GM10266 (cell line): ENCODE measurements around the gene TSPAN15.

Experiments
- DNase-seq: peaks from one replicate; pipeline ENCODE4 v3.0.0; 2012; ENCODE audit errors: extremely low spot score
- TF ChIP-seq, protein P1 (sequence below): IDR thresholded peaks from 2 replicates; pipeline ENCODE4 v1.5.1; 2012; ENCODE audit warnings: mild to moderate bottlenecking, low read depth; ENCODE audit not compliant: control insufficient read depth, insufficient read depth; ENCODE audit errors: missing control alignments

Gene TSPAN15

GRCh38 chr10:69451209-69451783, at the start of gene TSPAN15:
Gene TSPAN15 (plus strand): TSS chr10:69451465. CDS start chr10:69451595, 130 bp downstream.
- TF ChIP-seq, protein P1, sequence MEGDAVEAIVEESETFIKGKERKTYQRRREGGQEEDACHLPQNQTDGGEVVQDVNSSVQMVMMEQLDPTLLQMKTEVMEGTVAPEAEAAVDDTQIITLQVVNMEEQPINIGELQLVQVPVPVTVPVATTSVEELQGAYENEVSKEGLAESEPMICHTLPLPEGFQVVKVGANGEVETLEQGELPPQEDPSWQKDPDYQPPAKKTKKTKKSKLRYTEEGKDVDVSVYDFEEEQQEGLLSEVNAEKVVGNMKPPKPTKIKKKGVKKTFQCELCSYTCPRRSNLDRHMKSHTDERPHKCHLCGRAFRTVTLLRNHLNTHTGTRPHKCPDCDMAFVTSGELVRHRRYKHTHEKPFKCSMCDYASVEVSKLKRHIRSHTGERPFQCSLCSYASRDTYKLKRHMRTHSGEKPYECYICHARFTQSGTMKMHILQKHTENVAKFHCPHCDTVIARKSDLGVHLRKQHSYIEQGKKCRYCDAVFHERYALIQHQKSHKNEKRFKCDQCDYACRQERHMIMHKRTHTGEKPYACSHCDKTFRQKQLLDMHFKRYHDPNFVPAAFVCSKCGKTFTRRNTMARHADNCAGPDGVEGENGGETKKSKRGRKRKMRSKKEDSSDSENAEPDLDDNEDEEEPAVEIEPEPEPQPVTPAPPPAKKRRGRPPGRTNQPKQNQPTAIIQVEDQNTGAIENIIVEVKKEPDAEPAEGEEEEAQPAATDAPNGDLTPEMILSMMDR, result no peak
- DNase-seq, result peak; percentile 89

- TF ChIP-seq, protein P1, result no peak
- DNase-seq, result no peak
These were observed 48.9 kb upstream of the TSPAN15 start for GRCh38 chr10:69402386-69402785.

GRCh38 chr10:69403066-69403465, 48.2 kb upstream of the TSPAN15 start:
- TF ChIP-seq, protein P1, result no peak
- DNase-seq, result no peak

DNA sequence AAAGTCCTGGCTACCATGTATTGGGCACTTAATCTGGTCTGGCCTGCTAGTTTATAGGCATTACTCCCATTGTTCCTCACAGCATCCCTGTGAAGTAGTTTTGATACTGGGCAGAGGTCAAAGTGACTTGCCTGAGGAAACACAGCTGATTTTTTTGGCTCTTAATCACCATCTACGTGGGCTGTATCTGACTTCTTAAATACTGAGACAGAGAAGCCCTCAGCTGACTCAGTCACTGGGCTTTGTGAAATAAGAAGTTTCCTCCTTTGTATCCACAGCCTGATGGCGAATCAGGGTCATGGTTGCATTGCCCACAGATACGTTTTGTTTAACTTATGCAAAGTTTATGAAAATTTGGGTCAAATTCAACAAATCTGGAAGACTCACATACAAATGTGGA, 47.7 kb upstream of the TSPAN15 start:
- no peak for DNase-seq
- TF ChIP-seq, protein P1, result no peak

DNA sequence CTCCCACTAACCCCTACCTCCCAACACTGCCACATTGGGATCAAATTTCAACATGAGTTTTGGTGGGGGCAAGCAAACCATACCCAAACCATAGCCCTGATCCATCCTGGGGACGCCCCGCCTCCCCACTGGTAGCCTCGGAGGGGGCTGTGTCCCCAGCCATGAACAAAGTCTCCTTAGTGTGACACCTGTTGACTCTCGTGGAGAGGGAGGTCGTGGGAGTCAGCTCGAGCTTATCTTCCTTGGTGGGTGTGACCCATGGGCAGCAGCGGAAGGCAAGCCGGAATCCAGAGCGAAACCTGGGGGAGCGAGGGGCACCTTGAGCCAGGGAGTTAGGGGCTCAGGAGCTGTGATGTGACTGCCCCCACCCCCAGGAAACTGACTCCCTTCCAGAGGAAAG, 46.5 kb upstream of the TSPAN15 start:
- DNase-seq, result no peak
- TF ChIP-seq, protein P1, result no peak

GRCh38 chr10:69405221-69405620, 46.0 kb upstream of the TSPAN15 start:
- no peak for DNase-seq
- TF ChIP-seq, protein P1, result no peak

- DNase-seq, result no peak
These were observed 44.9 kb upstream of the TSPAN15 start for GRCh38 chr10:69406302-69406811.

More at GRCh38 chr10:69406302-69406811, 44.9 kb upstream of the TSPAN15 start:
- TF ChIP-seq, protein P1, result no peak
